Limb (tissue), 2 donors: ENCODE measurements around the gene CTXND1.
A peak's percentile ranks its signal among the peaks of the same experiment; 100 is the strongest.

Source experiments
- DNase-seq, 2 donors: peaks; one replicate each; pipeline ENCODE4 v3.0.0-alpha.2; 2016; ENCODE audit errors: extremely low spot score in 2 of 2

CTXND1 gene

DNA sequence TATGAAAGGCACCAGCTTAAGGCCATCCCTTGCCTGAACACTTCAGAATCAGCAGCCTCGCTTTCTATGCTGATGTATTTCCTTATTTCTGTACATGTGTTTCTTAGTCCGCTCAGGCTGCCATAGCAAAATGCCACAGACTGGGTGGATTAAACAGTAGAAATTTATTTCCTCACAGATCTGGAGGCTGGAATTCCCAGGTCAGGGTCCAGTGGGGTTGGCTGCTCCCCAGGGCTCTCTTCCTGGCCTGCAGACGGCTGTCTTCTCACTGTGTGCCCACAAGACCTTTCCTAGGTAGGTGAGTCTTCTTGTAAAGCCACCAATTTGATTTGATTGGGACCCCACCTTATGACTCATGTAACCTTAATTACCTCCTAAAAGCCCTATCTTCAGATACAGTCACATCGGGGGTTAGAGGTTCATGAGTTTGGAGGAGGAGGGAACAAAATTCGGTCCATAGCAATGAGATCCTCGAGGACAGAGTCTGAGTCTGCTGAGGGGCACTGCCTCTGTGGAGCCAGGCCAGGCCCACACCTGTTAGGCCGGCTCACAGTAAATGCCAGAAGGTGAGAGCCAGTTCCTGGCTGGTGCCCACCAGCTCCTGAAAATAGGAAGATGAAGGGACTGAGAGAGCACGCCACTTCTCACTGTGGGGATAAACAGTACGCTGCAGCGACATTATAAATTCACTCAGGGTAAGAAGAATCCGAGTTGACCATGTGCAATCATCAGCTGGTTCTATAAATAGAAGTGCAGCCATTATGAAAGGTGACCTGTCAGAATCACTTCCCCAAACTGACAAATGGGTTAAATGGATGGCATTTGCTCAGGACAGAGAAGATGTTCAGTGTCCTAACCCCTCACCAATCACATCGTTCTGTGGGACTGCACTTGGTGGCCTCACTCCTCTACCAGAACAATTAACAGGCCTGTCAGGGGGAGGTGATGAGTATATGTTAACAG, 41.1 kb downstream of the CTXND1 start:
- DNase-seq: no peak

- no peak for DNase-seq
Measured at GRCh38 chr15:80208758-80209734, 43.0 kb downstream of the CTXND1 start.

DNA sequence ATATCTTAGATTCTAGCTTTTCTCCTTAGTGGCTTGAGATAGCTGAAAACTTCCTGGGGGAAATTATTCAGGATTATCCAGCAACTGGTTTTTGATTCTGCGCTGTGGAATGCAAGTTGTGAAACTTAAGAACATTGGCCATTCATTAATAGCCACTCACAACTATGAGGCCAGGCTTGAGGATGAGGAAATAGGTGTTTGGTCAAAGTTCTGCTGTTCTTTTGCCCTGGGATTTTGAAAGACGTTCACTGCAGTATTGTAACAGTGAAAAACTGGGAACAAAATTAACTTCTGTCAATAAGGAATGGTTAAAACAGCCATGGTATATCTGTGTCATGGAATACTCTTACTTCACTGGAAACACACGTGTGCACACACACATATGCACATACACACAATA, 44.1 kb downstream of the CTXND1 start:
- DNase-seq: no peak

DNA sequence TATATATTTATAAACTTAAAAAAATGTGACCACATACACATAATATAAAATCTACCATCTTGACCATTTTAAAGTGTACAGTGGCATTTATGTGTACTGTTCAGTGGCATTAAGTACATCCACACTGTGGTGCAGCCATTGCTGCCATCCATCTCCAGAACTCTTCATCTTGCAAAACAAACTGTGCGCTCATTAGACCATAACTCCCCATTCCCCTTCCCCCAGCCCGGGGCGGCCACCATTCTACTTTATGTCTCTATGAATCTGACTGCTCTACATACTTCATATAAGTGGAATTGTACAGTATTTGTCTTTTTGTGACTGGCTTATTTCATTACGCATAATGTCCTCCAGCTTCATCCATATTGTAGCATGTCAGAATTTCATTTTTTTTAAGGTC, 47.8 kb downstream of the CTXND1 start:
- DNase-seq: no peak

GRCh38 chr15:80203361-80203885, 48.6 kb downstream of the CTXND1 start:
- DNase-seq: no peak

GRCh38 chr15:80202641-80203360, 49.2 kb downstream of the CTXND1 start:
- no peak for DNase-seq

GRCh38 chr15:80202016-80202315, 50.0 kb downstream of the CTXND1 start:
- no peak for DNase-seq

DNA sequence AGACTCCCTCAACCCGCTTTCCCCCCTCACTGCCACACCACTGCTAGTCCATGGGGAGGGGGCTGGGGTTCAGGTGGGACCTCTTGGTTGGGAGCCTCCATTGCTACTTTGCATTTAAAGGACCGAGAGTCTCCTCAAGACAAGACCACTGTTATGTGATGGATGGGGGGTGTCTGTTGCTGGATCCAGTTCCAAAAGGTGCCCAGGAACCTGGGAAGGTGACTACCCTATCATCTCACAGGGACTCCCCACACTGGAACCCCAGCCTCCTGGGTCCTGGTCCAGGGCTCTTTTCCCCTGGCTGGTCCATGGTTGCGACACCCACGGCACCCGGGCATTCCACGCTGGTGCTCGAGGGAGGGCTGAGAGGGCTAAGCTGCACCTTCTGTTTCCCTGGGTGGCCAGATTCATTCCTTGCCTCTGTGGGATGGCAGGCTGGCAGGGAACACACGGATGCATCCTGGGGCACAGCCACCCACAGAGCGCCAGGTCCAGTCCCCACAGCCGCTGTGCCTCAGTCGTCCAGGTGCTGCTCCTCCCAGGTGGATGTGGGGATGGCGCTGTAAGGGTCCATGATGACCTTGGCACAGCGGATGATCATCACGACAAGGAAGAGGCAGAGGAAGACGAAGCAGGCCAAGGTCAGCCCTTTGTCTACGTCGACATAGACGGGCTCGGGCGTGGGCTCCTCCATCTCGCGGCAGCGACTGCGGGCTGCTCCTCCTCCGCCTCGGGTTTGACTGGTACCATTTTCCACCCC, 50.6 kb downstream of the CTXND1 start:
- DNase-seq: no peak

- DNase-seq: no peak
Measured at GRCh38 chr15:80199869-80200268, 52.1 kb downstream of the CTXND1 start.

- no peak for DNase-seq
Measured at GRCh38 chr15:80199366-80199765, 52.6 kb downstream of the CTXND1 start.

DNA sequence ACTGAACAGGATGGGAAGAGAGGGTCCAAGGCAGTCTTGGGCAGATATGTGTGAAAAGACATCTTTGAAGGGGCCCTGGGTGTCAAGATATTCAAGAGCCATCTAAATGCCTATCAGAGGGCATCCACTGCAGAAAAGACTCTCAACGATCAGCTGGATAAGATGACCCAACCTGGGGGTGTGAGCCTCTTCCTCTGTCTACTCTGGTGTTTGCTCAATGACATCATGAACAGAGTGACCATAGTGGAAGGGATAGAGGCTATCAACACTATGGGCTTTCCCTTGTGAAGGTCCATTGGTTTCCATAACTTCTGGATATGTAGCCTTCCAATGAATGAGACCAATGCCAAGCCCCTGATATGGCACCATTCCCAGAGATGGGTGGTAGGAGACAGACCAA, 57.1 kb downstream of the CTXND1 start:
- no peak for DNase-seq

- DNase-seq: no peak
Measured at GRCh38 chr15:80194186-80194585, 57.8 kb downstream of the CTXND1 start.

DNA sequence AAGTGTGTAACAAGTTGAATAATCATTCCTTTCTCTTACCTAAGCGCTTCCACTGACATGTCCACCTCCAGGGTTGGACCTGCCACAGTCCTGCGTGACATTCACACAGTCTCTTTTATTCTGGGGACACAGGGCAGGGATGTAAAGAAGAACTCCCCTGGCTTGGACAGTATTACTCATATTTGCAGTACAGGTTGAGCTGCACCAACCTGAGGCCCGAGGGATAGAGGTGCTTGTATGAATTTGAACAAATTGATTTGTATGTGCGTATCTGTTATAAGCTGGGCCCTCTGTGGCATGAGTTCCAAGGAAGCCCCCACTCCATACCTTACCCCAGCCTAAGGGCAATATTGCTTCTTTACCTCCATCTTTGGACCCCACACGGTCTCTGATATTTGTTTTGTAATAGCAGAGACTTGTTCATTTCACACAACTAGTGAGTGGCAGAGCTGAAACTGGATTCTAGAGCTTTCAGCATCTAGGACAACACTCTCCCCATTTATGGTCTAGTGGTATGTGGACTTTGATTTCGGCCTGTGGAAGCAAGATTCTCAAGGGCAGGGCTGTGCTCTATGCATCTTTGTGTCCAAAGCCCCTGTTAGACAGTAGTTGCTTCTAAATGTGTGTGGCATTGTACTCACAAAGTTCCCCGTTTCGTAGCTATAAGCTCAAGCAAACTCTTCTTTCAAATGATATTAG, 60.0 kb downstream of the CTXND1 start:
- DNase-seq: no peak

DNA sequence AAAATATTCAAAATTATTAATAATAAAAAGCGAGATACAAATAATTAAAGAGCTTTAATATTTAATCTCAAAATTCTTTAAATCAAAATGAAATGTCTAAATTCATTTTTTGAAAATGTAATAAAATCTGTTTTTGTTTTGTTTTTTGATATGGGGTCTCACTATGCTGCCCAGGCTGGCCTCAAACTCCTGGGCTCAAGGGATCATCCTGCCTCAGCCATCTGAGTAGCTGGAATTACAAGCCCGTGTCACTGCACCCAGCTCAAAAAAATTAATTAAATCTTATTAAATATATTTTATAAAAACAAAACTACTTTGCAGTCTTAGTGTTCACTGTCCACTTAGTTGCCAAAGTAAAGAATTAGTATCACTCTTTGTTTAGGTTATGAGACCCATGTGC, 60.8 kb downstream of the CTXND1 start:
- no peak for DNase-seq

GRCh38 chr15:80188251-80188650, 63.8 kb downstream of the CTXND1 start:
- no peak for DNase-seq

DNA sequence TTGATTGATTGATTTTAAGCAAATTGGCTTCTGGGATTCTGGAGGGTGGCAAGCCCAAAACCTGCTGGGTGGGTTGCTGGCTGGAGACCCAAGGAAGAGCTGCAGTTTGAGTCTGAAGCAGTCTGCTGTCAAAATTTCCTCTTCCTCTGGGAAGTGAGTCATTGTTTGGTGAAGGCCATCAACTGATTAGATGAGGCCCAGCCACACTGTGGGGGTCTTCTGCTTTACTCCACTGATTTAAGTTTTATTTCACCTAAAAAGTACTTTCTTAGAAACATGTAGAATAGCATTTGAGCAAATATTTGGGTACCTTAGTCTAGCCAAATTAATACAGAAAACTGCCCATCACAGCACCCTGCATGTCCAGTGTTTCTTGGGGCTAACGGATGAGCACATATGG, 65.4 kb downstream of the CTXND1 start:
- DNase-seq: no peak

- no peak for DNase-seq
Measured at GRCh38 chr15:80186066-80186465, 65.9 kb downstream of the CTXND1 start.

DNA sequence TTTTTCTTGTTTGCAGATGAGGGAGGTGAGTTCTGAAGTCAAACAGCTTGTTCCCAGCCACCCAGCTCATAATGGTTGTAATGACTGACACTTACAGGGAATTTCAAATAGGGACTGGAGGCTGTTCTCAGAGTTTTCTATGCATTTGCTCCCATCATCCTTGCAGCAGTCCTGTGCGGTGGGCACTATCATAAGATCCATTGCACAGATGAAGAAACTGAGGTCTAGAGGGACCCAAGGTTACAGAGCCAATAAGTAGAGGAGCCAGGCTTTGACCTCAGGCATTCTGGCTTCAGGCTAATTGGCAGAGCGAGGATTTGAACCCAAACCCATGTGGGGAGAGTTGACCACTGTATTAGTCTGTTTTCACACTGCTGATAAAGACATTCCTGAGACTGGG, 66.9 kb downstream of the CTXND1 start:
- no peak for DNase-seq

DNA sequence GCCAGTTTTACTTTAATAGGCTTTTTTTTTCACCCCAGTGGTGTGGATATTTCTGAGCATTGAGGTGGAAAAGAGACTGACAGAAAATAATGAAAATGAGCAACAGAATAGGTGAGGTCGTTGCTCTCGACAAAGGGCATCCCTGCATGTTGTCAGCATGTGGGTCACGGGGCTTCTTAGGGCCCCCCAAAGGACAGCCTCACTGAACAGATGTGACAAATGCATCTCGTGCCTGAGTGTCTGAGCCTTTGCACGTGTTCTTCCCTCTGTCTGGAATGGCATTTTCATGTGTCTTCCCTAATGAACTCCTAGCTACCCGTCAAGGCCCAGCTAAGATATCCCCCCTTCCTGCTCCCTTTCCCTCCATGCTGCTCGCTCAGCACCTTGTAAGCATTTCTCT, 67.5 kb downstream of the CTXND1 start:
- DNase-seq: no peak

- DNase-seq: peak in 1 of 2 donors; percentile 34
Measured at GRCh38 chr15:80183886-80184285, 68.1 kb downstream of the CTXND1 start.
